Colonic mucosa (tissue), 4 donors: ENCODE measurements around the gene DCLK1. TPM values are rescaled to one million over a fixed set of nuclear protein-coding genes. Genes with fewer than 3 reads are reported as not detected.

Source experiments
- DNase-seq: peaks from one replicate; pipeline ENCODE4 v3.0.0-alpha.2; 2020
- H3K27ac ChIP-seq: fragments of 200-600 bp; one replicate; pipeline ENCODE4 v1.8.0; 2021
- H3K27me3 ChIP-seq: fragments of 200-600 bp; one replicate; pipeline ENCODE4 v1.8.0; 2021
- H3K36me3 ChIP-seq: fragments of 200-600 bp; one replicate; pipeline ENCODE4 v1.8.0; 2021
- H3K4me1 ChIP-seq: fragments of 200-600 bp; one replicate; pipeline ENCODE4 v1.8.0; 2021; ENCODE audit warnings: mild to moderate bottlenecking
- H3K4me3 ChIP-seq: fragments of 200-600 bp; one replicate; pipeline ENCODE4 v1.8.0; 2021
- H3K9ac ChIP-seq, 2 donors: one replicate each; pipeline ENCODE4 v1.7.0; 2013; ENCODE audit warnings: control low read depth in 2 of 2, low read depth in 2 of 2, low read length in 2 of 2
- H3K9me3 ChIP-seq: fragments of 200-600 bp; one replicate; pipeline ENCODE4 v1.8.0; 2021
- intact Hi-C: fragments of 100-400 bp; cut with DNase I; formaldehyde crosslinking; loops from one replicate; pipeline ENCODE4 v1.14.1; 2022
- total RNA-seq, 2 donors: library from RNA; stranded (reverse); fragmentation: NEBNext Ultra II Directional in 1 of 2; extraction: Animal tissue kit (Norgen Biotek cat#: 25700) in 1 of 2; gene quantifications; one replicate each; pipeline ENCODE4 v1.2.1, GENCODE V29; 2021
- TF ChIP-seq, protein P1 (sequence below): fragments of 200-600 bp; IDR thresholded peaks from one replicate; pipeline ENCODE4 v1.8.0; 2022; ENCODE audit warnings: antibody characterized with exemption, mild to moderate bottlenecking
- donor health status: healthy.
- donor health status: DM: no; HTN: no; CAD: no.
- donor health status: DM: no; HTN: no; CAD: no.

Gene DCLK1
- total RNA-seq, 2 donors from 2014 or later: 1.5 to 5.0 TPM

DNA sequence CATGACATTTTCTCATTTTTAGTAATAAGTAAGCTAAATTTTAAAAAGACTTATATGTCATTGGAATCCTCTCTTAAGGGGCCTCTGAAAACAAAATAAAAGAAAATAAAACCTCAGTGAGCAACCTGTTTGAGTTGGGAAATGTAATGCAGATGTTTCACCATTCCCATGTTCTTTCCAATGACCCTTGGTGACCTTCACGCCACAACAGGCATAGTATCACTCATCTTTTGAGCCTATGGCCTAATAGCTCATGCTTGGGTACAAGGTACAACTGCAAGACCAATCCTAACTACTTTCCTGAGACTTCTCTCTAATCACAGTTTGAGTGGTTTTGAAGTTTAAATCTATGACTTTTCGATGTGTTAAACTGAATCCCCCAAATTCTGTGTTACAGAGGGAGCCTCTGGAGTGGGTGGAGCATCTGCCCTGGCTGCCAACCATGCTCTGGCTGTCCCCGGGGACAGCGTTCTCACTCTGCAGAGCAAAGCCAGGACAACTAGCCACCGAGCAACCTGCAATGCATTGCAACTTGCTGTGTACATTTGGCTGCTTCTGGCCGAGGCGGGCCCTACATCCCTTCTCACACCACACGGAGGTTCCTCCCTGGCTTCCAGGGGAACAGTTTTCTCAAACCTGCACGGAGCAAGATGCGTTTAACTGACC lies 346.8 kb downstream of the DCLK1 start:
- Histone ChIP-seq H3K9me3 (no peaks in the 10 kb centered on the region), H3K27ac (no peak overlapping the region), H3K9ac (no peak overlapping the region), H3K27me3 (no peaks in the 10 kb centered on the region), H3K36me3 (no peaks in the 10 kb centered on the region), H3K4me3 (no peak overlapping the region), H3K4me1 (no peaks in the 10 kb centered on the region)
- intact Hi-C loops: no loop called here
- TF ChIP-seq, protein P1, sequence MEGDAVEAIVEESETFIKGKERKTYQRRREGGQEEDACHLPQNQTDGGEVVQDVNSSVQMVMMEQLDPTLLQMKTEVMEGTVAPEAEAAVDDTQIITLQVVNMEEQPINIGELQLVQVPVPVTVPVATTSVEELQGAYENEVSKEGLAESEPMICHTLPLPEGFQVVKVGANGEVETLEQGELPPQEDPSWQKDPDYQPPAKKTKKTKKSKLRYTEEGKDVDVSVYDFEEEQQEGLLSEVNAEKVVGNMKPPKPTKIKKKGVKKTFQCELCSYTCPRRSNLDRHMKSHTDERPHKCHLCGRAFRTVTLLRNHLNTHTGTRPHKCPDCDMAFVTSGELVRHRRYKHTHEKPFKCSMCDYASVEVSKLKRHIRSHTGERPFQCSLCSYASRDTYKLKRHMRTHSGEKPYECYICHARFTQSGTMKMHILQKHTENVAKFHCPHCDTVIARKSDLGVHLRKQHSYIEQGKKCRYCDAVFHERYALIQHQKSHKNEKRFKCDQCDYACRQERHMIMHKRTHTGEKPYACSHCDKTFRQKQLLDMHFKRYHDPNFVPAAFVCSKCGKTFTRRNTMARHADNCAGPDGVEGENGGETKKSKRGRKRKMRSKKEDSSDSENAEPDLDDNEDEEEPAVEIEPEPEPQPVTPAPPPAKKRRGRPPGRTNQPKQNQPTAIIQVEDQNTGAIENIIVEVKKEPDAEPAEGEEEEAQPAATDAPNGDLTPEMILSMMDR: no peak
- DNase-seq: no peak

GRCh38 chr13:35782793-35783192 lies 348.4 kb downstream of the DCLK1 start:
- Histone ChIP-seq H3K4me3 (no peak overlapping the region), H3K36me3 (no peaks in the 10 kb centered on the region), H3K4me1 (no peaks in the 10 kb centered on the region), H3K9me3 (no peaks in the 10 kb centered on the region), H3K27me3 (no peaks in the 10 kb centered on the region), H3K9ac (no peak overlapping the region), H3K27ac (no peak overlapping the region)
- TF ChIP-seq, protein P1: no peak
- DNase-seq: no peak
- intact Hi-C loops: no loop called here

DNA sequence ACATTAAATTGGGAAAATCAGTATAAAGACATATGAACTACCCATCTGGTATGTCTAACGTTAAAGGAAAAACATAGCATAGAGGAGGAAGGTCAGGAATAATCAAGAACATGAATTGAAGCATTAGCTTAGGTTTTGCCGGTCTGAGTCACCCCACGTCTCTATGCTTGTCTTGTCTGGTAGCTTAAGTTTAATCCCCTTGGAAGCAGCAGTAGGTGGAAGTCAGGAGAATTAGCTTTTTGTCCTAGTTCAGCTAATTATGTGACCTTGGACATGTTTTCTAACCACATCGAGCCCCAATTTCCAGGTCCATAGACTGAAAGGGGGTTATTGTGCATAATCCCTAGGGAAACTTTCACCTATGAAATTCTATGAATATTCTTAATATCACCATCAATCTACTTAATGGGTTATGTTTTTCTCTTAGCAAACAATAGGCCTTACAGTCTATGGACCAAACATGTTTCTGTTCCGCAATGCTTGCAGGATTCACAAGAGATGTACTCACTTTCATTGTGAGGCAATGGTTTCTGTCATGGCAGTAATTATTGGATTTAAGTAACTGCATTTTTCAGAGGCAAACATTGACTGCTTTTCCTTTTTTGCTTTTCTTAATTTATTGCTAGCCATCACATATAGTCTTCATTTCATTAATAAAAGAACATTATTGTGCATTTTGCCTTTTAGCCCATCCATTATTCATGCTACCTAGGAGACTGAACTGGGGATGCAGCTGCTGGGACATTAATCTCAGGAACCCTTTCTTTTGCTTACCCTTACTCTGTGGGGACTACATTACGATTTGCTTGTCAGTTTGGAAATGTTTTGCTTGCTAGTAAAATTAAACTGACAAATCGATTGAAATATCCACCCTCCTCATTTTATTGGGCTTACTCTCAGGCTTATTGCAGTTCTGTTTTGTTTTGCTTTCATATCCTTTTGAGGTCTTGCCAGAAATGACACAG lies 349.9 kb downstream of the DCLK1 start:
- Histone ChIP-seq H3K4me3 (no peak overlapping the region), H3K9me3 (no peaks in the 10 kb centered on the region), H3K9ac (no peak overlapping the region), H3K4me1 (no peaks in the 10 kb centered on the region), H3K36me3 (no peaks in the 10 kb centered on the region), H3K27me3 (no peaks in the 10 kb centered on the region), H3K27ac (no peak overlapping the region)
- TF ChIP-seq, protein P1: no peak
- intact Hi-C loops: no loop called here
- DNase-seq: no peak

DNA sequence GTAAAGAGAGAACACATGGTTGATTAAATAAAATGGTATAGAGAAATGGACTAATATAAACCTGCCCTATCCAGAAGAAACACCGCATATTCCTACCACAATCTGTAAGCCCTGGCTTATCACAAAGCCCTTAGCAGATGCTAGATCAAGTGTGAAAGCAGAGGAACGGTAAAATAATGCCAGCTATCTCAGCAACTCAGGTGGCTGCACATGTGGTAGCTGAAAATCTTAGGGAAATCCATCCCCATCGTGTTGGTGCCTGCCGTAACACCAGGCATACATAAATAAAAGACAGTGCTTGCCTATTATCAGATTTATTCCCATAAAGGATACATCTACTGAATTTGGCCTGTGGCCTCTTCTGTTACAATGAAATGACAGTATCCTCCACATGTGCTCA lies 350.6 kb downstream of the DCLK1 start:
- no peak overlapping the region for H3K27ac ChIP-seq
- H3K36me3 ChIP-seq: no peaks in the 10 kb centered on the region
- no peak overlapping the region for H3K4me3 ChIP-seq
- no peak for DNase-seq
- no peak overlapping the region for H3K9ac ChIP-seq
- H3K27me3 ChIP-seq: no peaks in the 10 kb centered on the region
- H3K4me1 ChIP-seq: no peaks in the 10 kb centered on the region
- H3K9me3 ChIP-seq: no peaks in the 10 kb centered on the region
- intact Hi-C loops: no loop called here
- TF ChIP-seq, protein P1: no peak

GRCh38 chr13:35771898-35772297 lies 359.3 kb downstream of the DCLK1 start:
- TF ChIP-seq, protein P1: no peak
- H3K4me3 ChIP-seq: no peak overlapping the region
- no peak overlapping the region for H3K27ac ChIP-seq
- intact Hi-C loops: no loop called here
- H3K4me1 ChIP-seq: no peaks in the 10 kb centered on the region
- DNase-seq: no peak
- no peaks in the 10 kb centered on the region for H3K9me3 ChIP-seq
- H3K9ac ChIP-seq: no peak overlapping the region
- H3K27me3 ChIP-seq: no peaks in the 10 kb centered on the region
- no peaks in the 10 kb centered on the region for H3K36me3 ChIP-seq
